ENCODE measurements around the gene VWA1.
"Not testable (repeated sequence)": the region's sequence is repeated elsewhere in the genome, so short reads cannot be mapped to it uniquely, and the experiment has no call there.

Gene VWA1

GRCh38 chr1:1398677-1399186 lies 36.8 kb upstream of the VWA1 start:
- H3K4me1 ChIP-seq (ENCODE audit: control insufficient read depth, low read depth, low read length) = no peaks in the 10 kb centered on the region
- no peaks in the 10 kb centered on the region for H3K27me3 ChIP-seq (ENCODE audit: control insufficient read depth, insufficient read depth, low read length)
- no peak overlapping the region for H3K27ac ChIP-seq (ENCODE audit: low read length)
- peak overlapping the region; percentile 92 for H3K4me3 ChIP-seq (ENCODE audit: low read length)
- peak overlapping the region; percentile 87 for H3K9ac ChIP-seq (ENCODE audit: low read length)
- H3K36me3 ChIP-seq (ENCODE audit: control insufficient read depth, low read depth, low read length) = peaks cover 61% of the 10 kb centered on the region
- H3K9me3 ChIP-seq (ENCODE audit: control insufficient read depth, low read depth, low read length) = no peaks in the 10 kb centered on the region

GRCh38 chr1:1399187-1399871 lies 36.2 kb upstream of the VWA1 start, which contains the start of gene CCNL2:
TSS of gene CCNL2 (minus strand) at chr1:1399335. CDS start at chr1:1399306, 29 bp downstream.
- H3K36me3 ChIP-seq (ENCODE audit: control insufficient read depth, low read depth, low read length) = peaks cover 58% of the 10 kb centered on the region
- H3K4me3 ChIP-seq (ENCODE audit: low read length) = peak within 1 kb of the TSS; percentile 92
- H3K27me3 ChIP-seq (ENCODE audit: control insufficient read depth, insufficient read depth, low read length) = no peaks in the 10 kb centered on the region
- H3K27ac ChIP-seq (ENCODE audit: low read length) = peak within 1 kb of the TSS; percentile 21
- no peaks in the 10 kb centered on the region for H3K9me3 ChIP-seq (ENCODE audit: control insufficient read depth, low read depth, low read length)
- no peaks in the 10 kb centered on the region for H3K4me1 ChIP-seq (ENCODE audit: control insufficient read depth, low read depth, low read length)
- peak within 1 kb of the TSS; percentile 87 for H3K9ac ChIP-seq (ENCODE audit: low read length)

GRCh38 chr1:1399872-1400575 lies 35.5 kb upstream of the VWA1 start:
- H3K27ac ChIP-seq (ENCODE audit: low read length) = peak overlapping the region; percentile 21
- no peaks in the 10 kb centered on the region for H3K9me3 ChIP-seq (ENCODE audit: control insufficient read depth, low read depth, low read length)
- H3K4me3 ChIP-seq (ENCODE audit: low read length) = peak overlapping the region; percentile 92
- H3K9ac ChIP-seq (ENCODE audit: low read length) = peak overlapping the region; percentile 86
- no peaks in the 10 kb centered on the region for H3K4me1 ChIP-seq (ENCODE audit: control insufficient read depth, low read depth, low read length)
- no peaks in the 10 kb centered on the region for H3K27me3 ChIP-seq (ENCODE audit: control insufficient read depth, insufficient read depth, low read length)
- peaks cover 61% of the 10 kb centered on the region for H3K36me3 ChIP-seq (ENCODE audit: control insufficient read depth, low read depth, low read length)

GRCh38 chr1:1400576-1401456 lies 34.7 kb upstream of the VWA1 start:
- H3K9ac ChIP-seq (ENCODE audit: low read length) = peak overlapping the region; percentile 86
- peaks cover 61% of the 10 kb centered on the region for H3K36me3 ChIP-seq (ENCODE audit: control insufficient read depth, low read depth, low read length)
- peak overlapping the region; percentile 92 for H3K4me3 ChIP-seq (ENCODE audit: low read length)
- H3K27me3 ChIP-seq (ENCODE audit: control insufficient read depth, insufficient read depth, low read length) = no peaks in the 10 kb centered on the region
- no peak overlapping the region for H3K27ac ChIP-seq (ENCODE audit: low read length)
- H3K9me3 ChIP-seq (ENCODE audit: control insufficient read depth, low read depth, low read length) = no peaks in the 10 kb centered on the region
- H3K4me1 ChIP-seq (ENCODE audit: control insufficient read depth, low read depth, low read length) = no peaks in the 10 kb centered on the region

GRCh38 chr1:1401457-1402010 lies 34.0 kb upstream of the VWA1 start:
- peaks cover 62% of the 10 kb centered on the region for H3K36me3 ChIP-seq (ENCODE audit: control insufficient read depth, low read depth, low read length)
- no peak overlapping the region for H3K27ac ChIP-seq (ENCODE audit: low read length)
- no peak overlapping the region for H3K9ac ChIP-seq (ENCODE audit: low read length)

GRCh38 chr1:1402072-1402900 lies 33.2 kb upstream of the VWA1 start:
- H3K4me1 ChIP-seq (ENCODE audit: control insufficient read depth, low read depth, low read length) = no peaks in the 10 kb centered on the region
- peaks cover 57% of the 10 kb centered on the region for H3K36me3 ChIP-seq (ENCODE audit: control insufficient read depth, low read depth, low read length)
- no peak overlapping the region for H3K4me3 ChIP-seq (ENCODE audit: low read length)
- H3K9ac ChIP-seq (ENCODE audit: low read length) = no peak overlapping the region
- no peaks in the 10 kb centered on the region for H3K27me3 ChIP-seq (ENCODE audit: control insufficient read depth, insufficient read depth, low read length)
- H3K27ac ChIP-seq (ENCODE audit: low read length) = no peak overlapping the region
- H3K9me3 ChIP-seq (ENCODE audit: control insufficient read depth, low read depth, low read length) = no peaks in the 10 kb centered on the region

More at GRCh38 chr1:1401457-1402010, 34.0 kb upstream of the VWA1 start:
- Histone ChIP-seq H3K27me3 (ENCODE audit: control insufficient read depth, insufficient read depth, low read length) (no peaks in the 10 kb centered on the region), H3K4me1 (ENCODE audit: control insufficient read depth, low read depth, low read length) (no peaks in the 10 kb centered on the region), H3K9me3 (ENCODE audit: control insufficient read depth, low read depth, low read length) (no peaks in the 10 kb centered on the region), H3K4me3 (ENCODE audit: low read length) (no peak overlapping the region)

- H3K36me3 ChIP-seq (ENCODE audit: control insufficient read depth, low read depth, low read length) = peaks cover 51% of the 10 kb centered on the region
- not testable (repeated sequence) for H3K27ac ChIP-seq (ENCODE audit: low read length)
Observed at GRCh38 chr1:1402901-1403392, 32.5 kb upstream of the VWA1 start.

GRCh38 chr1:1403653-1404052 lies 31.8 kb upstream of the VWA1 start:
- Histone ChIP-seq H3K27ac (ENCODE audit: low read length) (no peak overlapping the region), H3K9me3 (ENCODE audit: control insufficient read depth, low read depth, low read length) (no peaks in the 10 kb centered on the region), H3K27me3 (ENCODE audit: control insufficient read depth, insufficient read depth, low read length) (no peaks in the 10 kb centered on the region), H3K9ac (ENCODE audit: low read length) (no peak overlapping the region), H3K4me1 (ENCODE audit: control insufficient read depth, low read depth, low read length) (peaks cover 5% of the 10 kb centered on the region), H3K36me3 (ENCODE audit: control insufficient read depth, low read depth, low read length) (peaks cover 52% of the 10 kb centered on the region), H3K4me3 (ENCODE audit: low read length) (no peak overlapping the region)

More at GRCh38 chr1:1402901-1403392, 32.5 kb upstream of the VWA1 start:
- not testable (repeated sequence) for H3K9me3 ChIP-seq (ENCODE audit: control insufficient read depth, low read depth, low read length); H3K4me3 ChIP-seq (ENCODE audit: low read length); H3K9ac ChIP-seq (ENCODE audit: low read length); H3K4me1 ChIP-seq (ENCODE audit: control insufficient read depth, low read depth, low read length); H3K27me3 ChIP-seq (ENCODE audit: control insufficient read depth, insufficient read depth, low read length)

GRCh38 chr1:1406101-1406820 lies 29.2 kb upstream of the VWA1 start:
- peak overlapping the region; percentile 78 for H3K27ac ChIP-seq (ENCODE audit: low read length)

More at GRCh38 chr1:1406101-1406820, 29.2 kb upstream of the VWA1 start:
- peak overlapping the region; percentile 94 for H3K4me3 ChIP-seq (ENCODE audit: low read length)
- H3K36me3 ChIP-seq (ENCODE audit: control insufficient read depth, low read depth, low read length) = peaks cover 44% of the 10 kb centered on the region
- peak overlapping the region; percentile 95 for H3K9ac ChIP-seq (ENCODE audit: low read length)
- H3K27me3 ChIP-seq (ENCODE audit: control insufficient read depth, insufficient read depth, low read length) = no peaks in the 10 kb centered on the region
- peaks cover 16% of the 10 kb centered on the region for H3K4me1 ChIP-seq (ENCODE audit: control insufficient read depth, low read depth, low read length)
- H3K9me3 ChIP-seq (ENCODE audit: control insufficient read depth, low read depth, low read length) = no peaks in the 10 kb centered on the region
